H1 (cell line): Measurements from ENCODE around the gene TACR2. TPM values are rescaled to one million over a fixed set of nuclear protein-coding genes. Genes with fewer than 3 reads are reported as not detected.
A peak's percentile ranks its signal among the peaks of the same experiment; 100 is the strongest.

Source experiments
- CTCF ChIA-PET: fragments of 300-600 bp; sonication (Branson Sonifier 250); formaldehyde crosslinking; loops from one replicate; lab custom pipeline; 2021; ENCODE audit not compliant: partially characterized antibody; lab: Charles Lee
- POLR2A ChIA-PET: fragments of 300-600 bp; sonication (Branson Sonifier 250); formaldehyde crosslinking; loops from one replicate; lab custom pipeline; 2021; ENCODE audit warnings: inconsistent platforms; ENCODE audit not compliant: partially characterized antibody; lab: Charles Lee
- DNase-seq, 2 experiments: peaks; one replicate each; pipeline versions ENCODE4 v3.0.0 to v3.0.0-alpha.2; 2010 to 2022; ENCODE audit warnings: low spot score in 2 of 2, low read depth in 1 of 2, mixed read lengths in 1 of 2
- FAIRE-seq: peaks from 2 replicates; lab custom pipeline; 2011; peaks lifted over from hg19 to GRCh38; lab: Jason Lieb, UNC
- H2AFZ ChIP-seq: 2 replicates; pipeline ENCODE4 v1.8.1; 2012; ENCODE audit warnings: low read length, inconsistent platforms
- H2AK5ac ChIP-seq: 2 replicates; pipeline ENCODE4 v1.6.1; 2013; ENCODE audit warnings: low read depth, low read length
- H2BK120ac ChIP-seq: replicated peaks from 2 replicates; pipeline ENCODE3; 2013; ENCODE audit warnings: low read depth, low read length, inconsistent platforms
- H2BK12ac ChIP-seq: 2 replicates; pipeline ENCODE4 v1.6.1; 2013; ENCODE audit warnings: low read depth, low read length
- H2BK15ac ChIP-seq: 2 replicates; pipeline ENCODE4 v1.6.1; 2013; ENCODE audit warnings: low read length
- H2BK20ac ChIP-seq: 2 replicates; pipeline ENCODE4 v1.6.1; 2013; ENCODE audit warnings: low read length
- H2BK5ac ChIP-seq: 2 replicates; pipeline ENCODE4 v1.6.1; 2013; ENCODE audit warnings: low read depth, low read length
- H3K14ac ChIP-seq: 2 replicates; pipeline ENCODE4 v1.6.1; 2013; ENCODE audit warnings: inconsistent platforms; ENCODE audit not compliant: insufficient read length
- H3K18ac ChIP-seq: 2 replicates; pipeline ENCODE4 v1.6.1; 2013; ENCODE audit warnings: low read length; ENCODE audit errors: extremely low read depth
- H3K23ac ChIP-seq: 2 replicates; pipeline ENCODE4 v1.6.1; 2013; ENCODE audit warnings: inconsistent platforms; ENCODE audit not compliant: insufficient read length
- H3K23me2 ChIP-seq: 2 replicates; pipeline ENCODE4 v1.6.1; 2013; ENCODE audit warnings: low read depth, low read length
- H3K27ac ChIP-seq: 2 replicates; pipeline ENCODE4 v1.6.1; 2011; ENCODE audit warnings: low read depth, low read length, inconsistent platforms
- H3K27me3 ChIP-seq, 4 experiments: replicated peaks in 1 of 4; 1 replicate in 1 of 4; 2 replicates in 3 of 4; pipeline versions ENCODE4 v1.6.1 to v1.8.1; 2011 to 2013; ENCODE audit warnings: low read length in 3 of 4, mild to moderate bottlenecking in 3 of 4, inconsistent platforms in 2 of 4, mixed read lengths in 2 of 4, moderate library complexity in 1 of 4; ENCODE audit not compliant: control insufficient read depth in 3 of 4, insufficient read depth in 3 of 4; ENCODE audit errors: extremely low read depth in 1 of 4
- H3K36me3 ChIP-seq, 4 experiments: 2 replicates each; pipeline versions ENCODE4 v1.6.1 to v1.8.1; 2011 to 2013; ENCODE audit warnings: mild to moderate bottlenecking in 4 of 4, low read length in 3 of 4, moderate library complexity in 2 of 4, control low read depth in 1 of 4, inconsistent platforms in 1 of 4; ENCODE audit not compliant: insufficient read depth in 4 of 4, control insufficient read depth in 2 of 4
- H3K4ac ChIP-seq: replicated peaks from 2 replicates; pipeline ENCODE3; 2013; ENCODE audit warnings: low read length, low read depth, mixed read lengths, inconsistent platforms; ENCODE audit not compliant: insufficient read length
- H3K4me1 ChIP-seq, 4 experiments: replicated peaks in 1 of 4; 1 replicate in 1 of 4; 2 replicates in 3 of 4; pipeline versions ENCODE4 v1.6.1 to v1.8.1; 2011 to 2013; ENCODE audit warnings: low read length in 3 of 4, inconsistent platforms in 2 of 4, mixed read lengths in 1 of 4; ENCODE audit not compliant: insufficient read depth in 4 of 4, control insufficient read depth in 3 of 4
- H3K4me2 ChIP-seq, 2 experiments: 2 replicates each; pipeline versions ENCODE4 v1.6.1 to v1.8.1; 2011 to 2013; ENCODE audit warnings: low read depth in 2 of 2, low read length in 2 of 2, control low read depth in 1 of 2, inconsistent platforms in 1 of 2, mild to moderate bottlenecking in 1 of 2; ENCODE audit not compliant: insufficient read depth in 1 of 2
- H3K4me3 ChIP-seq, 4 experiments: fragments of 200-600, 300-600 bp in 1 of 4; sonication (generic), shearing (Covaris generic), sonication (Bioruptor Twin) in 1 of 4; 2 replicates each; pipeline versions ENCODE4 v1.5.1 to v1.8.1; 2011 to 2016; ENCODE audit warnings: low read length in 4 of 4, low read depth in 3 of 4, control low read depth in 2 of 4, inconsistent platforms in 2 of 4, mild to moderate bottlenecking in 2 of 4, mixed read lengths in 1 of 4, moderate library complexity in 1 of 4; ENCODE audit not compliant: insufficient read depth in 2 of 4; ENCODE audit errors: extremely low read depth in 1 of 4
- H3K56ac ChIP-seq: replicated peaks from 2 replicates; pipeline ENCODE3; 2013; ENCODE audit warnings: low read depth, mild to moderate bottlenecking, mixed read lengths, low read length, inconsistent platforms; ENCODE audit not compliant: insufficient read length
- H3K79me1 ChIP-seq: 2 replicates; pipeline ENCODE4 v1.6.1; 2013; ENCODE audit warnings: low read depth, low read length, control low read depth
- H3K79me2 ChIP-seq, 2 experiments: 2 replicates each; pipeline versions ENCODE4 v1.6.1 to v1.8.1; 2012 to 2013; ENCODE audit warnings: low read length in 2 of 2, mild to moderate bottlenecking in 2 of 2, inconsistent platforms in 1 of 2; ENCODE audit not compliant: insufficient read depth in 2 of 2, control insufficient read depth in 1 of 2
- H3K9ac ChIP-seq, 4 experiments: replicated peaks in 1 of 4; 1 replicate in 1 of 4; 2 replicates in 3 of 4; pipeline versions ENCODE4 v1.6.1 to v1.8.1; 2011 to 2013; ENCODE audit warnings: low read depth in 3 of 4, low read length in 3 of 4, control low read depth in 2 of 4, mild to moderate bottlenecking in 2 of 4, moderate library complexity in 2 of 4, inconsistent platforms in 1 of 4; ENCODE audit errors: extremely low read depth in 1 of 4
- H3K9me3 ChIP-seq, 2 experiments: 2 replicates each; pipeline versions ENCODE4 v1.6.1 to v1.8.1; 2012 to 2013; ENCODE audit warnings: mild to moderate bottlenecking in 2 of 2, moderate library complexity in 2 of 2, control low read depth in 1 of 2, inconsistent platforms in 1 of 2, low read depth in 1 of 2, low read length in 1 of 2, mixed read lengths in 1 of 2; ENCODE audit not compliant: insufficient read depth in 2 of 2
- H4K20me1 ChIP-seq, 2 experiments: replicated peaks in 1 of 2; 2 replicates each; pipeline versions ENCODE3 to v1.8.1; 2011 to 2013; ENCODE audit warnings: inconsistent platforms in 2 of 2, low read length in 2 of 2, mild to moderate bottlenecking in 1 of 2; ENCODE audit not compliant: insufficient read depth in 2 of 2, control insufficient read depth in 1 of 2
- H4K5ac ChIP-seq: 2 replicates; pipeline ENCODE4 v1.6.1; 2013; ENCODE audit warnings: low read length, low read depth, mixed read lengths, inconsistent platforms; ENCODE audit not compliant: insufficient read length
- H4K8ac ChIP-seq: 2 replicates; pipeline ENCODE4 v1.8.0; 2013; ENCODE audit warnings: mild to moderate bottlenecking, moderate library complexity, low read length, inconsistent platforms; ENCODE audit not compliant: insufficient read depth; ENCODE audit errors: extremely low read depth
- H4K91ac ChIP-seq: replicated peaks from 2 replicates; pipeline ENCODE3; 2013; ENCODE audit warnings: low read length, mixed read lengths, inconsistent platforms; ENCODE audit not compliant: insufficient read length
- BCL11A ChIP-seq, 2 experiments: IDR thresholded peaks; one replicate each; pipeline ENCODE4 v1.6.1; 2011; ENCODE audit warnings: low read depth in 2 of 2, low read length in 2 of 2, mild to moderate bottlenecking in 2 of 2
- GABPA ChIP-seq: IDR thresholded peaks from 2 replicates; pipeline ENCODE4 v1.6.1; 2011; ENCODE audit warnings: mild to moderate bottlenecking, low read length, moderate library complexity, borderline replicate concordance; ENCODE audit not compliant: insufficient read depth
- POLR2A ChIP-seq, 2 experiments: IDR thresholded peaks; 1 replicate in 1 of 2; 2 replicates in 1 of 2; pipeline ENCODE4 v1.6.1; 2011; ENCODE audit warnings: low read depth in 2 of 2, low read length in 2 of 2, mild to moderate bottlenecking in 2 of 2; ENCODE audit errors: control extremely low read depth in 1 of 2
- RAD21 ChIP-seq, 2 experiments: IDR thresholded peaks in 1 of 2; conservative IDR thresholded peaks in 1 of 2; 2 replicates each; pipeline ENCODE4 v1.6.1; 2011; ENCODE audit warnings: low read depth in 2 of 2, low read length in 2 of 2, improper control_type of control experiment in 1 of 2, inconsistent platforms in 1 of 2, mild to moderate bottlenecking in 1 of 2, moderate library complexity in 1 of 2
- TBP ChIP-seq: IDR thresholded peaks from 2 replicates; pipeline ENCODE4 v1.6.1; 2011; ENCODE audit warnings: low read depth, low read length, improper control_type of control experiment
- WGBS, 2 experiments: shearing (Covaris generic) in 1 of 2; methylation state at CpG; one replicate each; pipeline versions ENCODE4 v1.1.6 to v1.1.7; 2013 to 2015; ENCODE audit warnings: low lambda C conversion rate in 2 of 2, mixed read lengths in 2 of 2, inconsistent platforms in 1 of 2, low coverage in 1 of 2, missing lambda C conversion rate in 1 of 2; ENCODE audit not compliant: insufficient replicate concordance in 2 of 2, insufficient coverage in 1 of 2, insufficient read length in 1 of 2; ENCODE audit errors: extremely low coverage in 1 of 2, missing lambda C conversion rate in 1 of 2; 5-methylcytosine and 5-hydroxymethylcytosine counted together
- polyA plus RNA-seq, 7 experiments: library from polyadenylated mRNA; depleted of rRNA in 3 of 7; stranded (reverse) in 5 of 7; unstranded in 2 of 7; fragments of >200 nt in 5 of 7; fragments of 200-250 nt in 2 of 7; gene quantifications; 1 replicate in 5 of 7; 2 replicates in 1 of 7; 4 replicates in 1 of 7; pipeline versions ENCODE4 v1.2.1 to v1.2.3, GENCODE V29; 2011 to 2013; ENCODE audit warnings: missing spikeins in 2 of 7, mixed read lengths in 2 of 7
- total RNA-seq: library from RNA; stranded (reverse); fragmentation: NEBNext Ultra II Directional; extraction: Animal tissue kit (Norgen Biotek cat#: 25700); gene quantifications from 2 replicates; pipeline ENCODE4 v1.2.1, GENCODE V29; 2021
- TF ChIP-seq, protein P1 (sequence below), 3 experiments: IDR thresholded peaks; 1 replicate in 2 of 3; 2 replicates in 1 of 3; pipeline versions ENCODE4 v1.5.1 to v1.6.1; 2011; ENCODE audit warnings: low read length in 3 of 3, mild to moderate bottlenecking in 3 of 3, inconsistent platforms in 2 of 3, low read depth in 1 of 3, moderate library complexity in 1 of 3; ENCODE audit not compliant: insufficient read depth in 1 of 3; ENCODE audit errors: control extremely low read depth in 1 of 3

Gene TACR2
- total and polyA plus RNA-seq, 2 of the 8 experiments (the other 6 are each of a cell fraction or from before 2014, with no cell fraction given): 0.06 TPM; not detected in 1

DNA sequence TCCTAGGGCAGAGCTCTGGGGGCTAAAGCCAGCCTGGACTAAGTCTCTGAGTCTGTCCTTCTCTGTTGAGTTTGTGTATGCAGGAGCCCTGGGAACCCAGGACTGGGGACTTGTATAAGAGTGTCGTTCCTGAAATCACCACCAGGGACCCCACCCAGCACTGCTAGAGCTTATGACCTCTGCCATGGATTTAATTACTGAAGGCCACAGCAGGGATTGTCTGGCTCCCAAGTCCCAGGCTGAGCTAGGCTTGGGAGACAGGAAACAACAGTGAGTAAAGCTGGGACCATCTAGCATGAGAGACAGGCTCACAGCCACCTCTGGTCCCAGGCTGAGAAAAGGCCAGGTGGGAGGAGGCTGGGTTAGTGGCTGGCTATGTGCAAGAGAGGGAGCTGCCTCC, 33.1 kb upstream of the TACR2 start:
- no peak overlapping the region for H4K8ac ChIP-seq
- no peak overlapping the region for H3K4ac ChIP-seq
- H3K4me3 ChIP-seq: no peak overlapping the region
- WGBS, 2 experiments: 0% methylated on average over 1 of the region's 1 CpG; no CpG with 5 or more reads in 1 of the 2 experiments
- H2BK15ac ChIP-seq: no peak overlapping the region
- H3K9ac ChIP-seq: no peak overlapping the region
- H2BK12ac ChIP-seq: no peak overlapping the region
- no peak for TF ChIP-seq BCL11A (IDR thresholded peaks at IDR 0.05; ENCODE audit: low read depth in 2 of 2, low read length in 2 of 2)
- TF ChIP-seq, protein P1, sequence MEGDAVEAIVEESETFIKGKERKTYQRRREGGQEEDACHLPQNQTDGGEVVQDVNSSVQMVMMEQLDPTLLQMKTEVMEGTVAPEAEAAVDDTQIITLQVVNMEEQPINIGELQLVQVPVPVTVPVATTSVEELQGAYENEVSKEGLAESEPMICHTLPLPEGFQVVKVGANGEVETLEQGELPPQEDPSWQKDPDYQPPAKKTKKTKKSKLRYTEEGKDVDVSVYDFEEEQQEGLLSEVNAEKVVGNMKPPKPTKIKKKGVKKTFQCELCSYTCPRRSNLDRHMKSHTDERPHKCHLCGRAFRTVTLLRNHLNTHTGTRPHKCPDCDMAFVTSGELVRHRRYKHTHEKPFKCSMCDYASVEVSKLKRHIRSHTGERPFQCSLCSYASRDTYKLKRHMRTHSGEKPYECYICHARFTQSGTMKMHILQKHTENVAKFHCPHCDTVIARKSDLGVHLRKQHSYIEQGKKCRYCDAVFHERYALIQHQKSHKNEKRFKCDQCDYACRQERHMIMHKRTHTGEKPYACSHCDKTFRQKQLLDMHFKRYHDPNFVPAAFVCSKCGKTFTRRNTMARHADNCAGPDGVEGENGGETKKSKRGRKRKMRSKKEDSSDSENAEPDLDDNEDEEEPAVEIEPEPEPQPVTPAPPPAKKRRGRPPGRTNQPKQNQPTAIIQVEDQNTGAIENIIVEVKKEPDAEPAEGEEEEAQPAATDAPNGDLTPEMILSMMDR (IDR thresholded peaks at IDR 0.05; ENCODE audit: control extremely low read depth in 1 of 3, insufficient read depth in 1 of 3, low read depth in 1 of 3, low read length in 3 of 3): peak; percentile 53 to 79 (median 59)
- TF ChIP-seq POLR2A (IDR thresholded peaks at IDR 0.05; ENCODE audit: control extremely low read depth in 1 of 2, low read depth in 2 of 2, low read length in 2 of 2): no peak
- no peak for TF ChIP-seq TBP
- TF ChIP-seq RAD21 (IDR thresholded peaks at IDR 0.05 in 1 of 2, conservative IDR thresholded peaks at IDR 0.05 in 1 of 2; ENCODE audit: low read depth in 2 of 2, low read length in 2 of 2): peak; percentile 39 to 60; a peak in 3 of 4 replicates
- no peak for TF ChIP-seq GABPA
- H3K18ac ChIP-seq: no peak overlapping the region
- H3K27me3 ChIP-seq: peaks cover 8 to 26% (median 16%) of the 10 kb centered on the region in 4 experiments
- H3K4me1 ChIP-seq: peaks cover 0 to 10% (median 4%) of the 10 kb centered on the region in 4 experiments; a peak in 5 of 7 replicates
- H3K4me2 ChIP-seq: no peak overlapping the region
- no peak overlapping the region for H2BK20ac ChIP-seq
- no peak overlapping the region for H2BK5ac ChIP-seq
- H2BK120ac ChIP-seq: no peak overlapping the region
- no peak overlapping the region for H3K56ac ChIP-seq
- CTCF ChIA-PET: interaction anchor here (0.6 to 8.7 kb wide), 30 partner anchors 10 to 605 kb away, joined by 3 to 150 read pairs (median 4); partner anchors contain the start of gene TACR2
- no peaks in the 10 kb centered on the region for H3K79me2 ChIP-seq
- H3K14ac ChIP-seq: no peak overlapping the region
- H3K9me3 ChIP-seq: no peaks in the 10 kb centered on the region
- DNase-seq (peak; percentile 39 to 66), FAIRE-seq (peak; percentile 36)
- H3K27ac ChIP-seq: no peak overlapping the region
- POLR2A ChIA-PET: no interaction called here
- H2AFZ ChIP-seq: no peak overlapping the region
- no peak overlapping the region for H3K23ac ChIP-seq
- H3K79me1 ChIP-seq: no peaks in the 10 kb centered on the region
- H2AK5ac ChIP-seq: no peak overlapping the region
- no peaks in the 10 kb centered on the region for H3K36me3 ChIP-seq
- no peak overlapping the region for H4K5ac ChIP-seq
- peaks cover 11% of the 10 kb centered on the region for H3K23me2 ChIP-seq
- peaks cover 4 to 7% of the 10 kb centered on the region in 2 experiments for H4K20me1 ChIP-seq
- no peak overlapping the region for H4K91ac ChIP-seq
